GM23248 (cell line): ENCODE data around the gene UST. TPM values are rescaled to one million over a fixed set of nuclear protein-coding genes. Genes with fewer than 3 reads are reported as not detected.

ENCODE experiments used
- DNase-seq: peaks from one replicate; pipeline ENCODE4 v3.0.0-alpha.2; 2015
- H2AFZ ChIP-seq: fragments of 200-600 bp; sonication (generic); 2 replicates; pipeline ENCODE4 v1.6.1; 2016; ENCODE audit warnings: antibody characterized with exemption
- H3F3A ChIP-seq: fragments of 200-600 bp; sonication (generic); 2 replicates; pipeline ENCODE4 v1.6.1; 2016; ENCODE audit warnings: mild to moderate bottlenecking, antibody characterized with exemption, mixed run types; ENCODE audit not compliant: insufficient read depth
- H3K27ac ChIP-seq: fragments of 200-600 bp; sonication (generic); 2 replicates; pipeline ENCODE4 v1.5.1; 2016; ENCODE audit warnings: mild to moderate bottlenecking
- H3K27me3 ChIP-seq: fragments of 200-600 bp; sonication (generic); replicated peaks from 2 replicates; pipeline ENCODE4 v1.6.1; 2016; ENCODE audit warnings: mild to moderate bottlenecking; ENCODE audit not compliant: insufficient read depth
- H3K36me3 ChIP-seq: fragments of 200-600 bp; sonication (generic); 2 replicates; pipeline ENCODE4 v1.6.1; 2016; ENCODE audit warnings: low read depth, mild to moderate bottlenecking
- H3K4me1 ChIP-seq: fragments of 200-600 bp; sonication (generic); 2 replicates; pipeline ENCODE4 v1.6.1; 2016; ENCODE audit warnings: mild to moderate bottlenecking; ENCODE audit not compliant: insufficient read depth
- H3K4me2 ChIP-seq: fragments of 200-600 bp; sonication (generic); one replicate; pipeline ENCODE4 v1.6.1; 2016; ENCODE audit warnings: mild to moderate bottlenecking; ENCODE audit not compliant: unreplicated experiment
- H3K4me3 ChIP-seq: fragments of 200-600 bp; sonication (generic); 2 replicates; pipeline ENCODE4 v1.5.1; 2016; ENCODE audit warnings: mild to moderate bottlenecking
- H3K79me2 ChIP-seq: fragments of 200-600 bp; sonication (generic); 2 replicates; pipeline ENCODE4 v1.6.1; 2016; ENCODE audit warnings: mild to moderate bottlenecking; ENCODE audit not compliant: insufficient read depth
- H3K9ac ChIP-seq: fragments of 200-600 bp; sonication (generic); 2 replicates; pipeline ENCODE4 v1.6.1; 2016; ENCODE audit warnings: mild to moderate bottlenecking
- H3K9me2 ChIP-seq: fragments of 200-600 bp; sonication (generic); 2 replicates; pipeline ENCODE4 v1.6.1; 2016; ENCODE audit warnings: mixed run types, mild to moderate bottlenecking, moderate library complexity; ENCODE audit not compliant: insufficient read depth
- H3K9me3 ChIP-seq: fragments of 200-600 bp; sonication (generic); one replicate; pipeline ENCODE4 v1.6.1; 2017; ENCODE audit warnings: low read depth
- H4K20me1 ChIP-seq: fragments of 200-600 bp; sonication (generic); 2 replicates; pipeline ENCODE4 v1.6.0; 2016; ENCODE audit not compliant: insufficient read depth
- EZH2 ChIP-seq: fragments of 200-600 bp; sonication (generic); IDR thresholded peaks from 2 replicates; pipeline ENCODE4 v1.6.1; 2018; ENCODE audit warnings: antibody characterized with exemption, mild to moderate bottlenecking; ENCODE audit not compliant: insufficient read depth, poor library complexity, severe bottlenecking
- EZH2phosphoT487 ChIP-seq: fragments of 200-600 bp; sonication (generic); IDR thresholded peaks from 2 replicates; pipeline ENCODE4 v1.6.1; 2018; ENCODE audit warnings: antibody characterized with exemption, moderate library complexity, mild to moderate bottlenecking, low read depth; ENCODE audit not compliant: insufficient read depth
- WGBS, 2 experiments: methylation state at CpG; one replicate each; pipeline ENCODE4 v1.1.6; 2015 to 2017; ENCODE audit warnings: low lambda C conversion rate in 2 of 2, low coverage in 1 of 2; ENCODE audit errors: missing lambda C conversion rate in 2 of 2; 5-methylcytosine and 5-hydroxymethylcytosine counted together
- in situ Hi-C: fragments of 300-500 bp; cut with MboI; formaldehyde crosslinking; loops from 2 replicates; pipeline ENCODE4 v1.15.0; 2020
- polyA plus RNA-seq: library from polyadenylated mRNA; unstranded; fragments of >200 nt; fragmentation: Nextera tagmentation; extraction: Ambion mirVana; gene quantifications from 2 replicates; pipeline ENCODE4 v1.2.1, GENCODE V29; 2016
- total RNA-seq: library from RNA; depleted of rRNA; stranded (reverse); fragments of >200 nt; shearing (Covaris generic); gene quantifications from 2 replicates; pipeline ENCODE4 v1.2.3, GENCODE V29; 2014

Gene UST
- total and polyA plus RNA-seq, 2 experiments from 2014 or later: 10.1 to 23.3 TPM

- Histone ChIP-seq H3K27ac (no peak overlapping the region), H3K79me2 (peaks cover 38% of the 10 kb centered on the region), H3K36me3 (no peaks in the 10 kb centered on the region), H3K4me1 (peaks cover 14% of the 10 kb centered on the region), H3K4me3 (no peak overlapping the region), H3K9me2 (no peaks in the 10 kb centered on the region), H3K4me2 (no peak overlapping the region), H3K27me3 (no peaks in the 10 kb centered on the region), H4K20me1 (no peaks in the 10 kb centered on the region), H3K9ac (no peak overlapping the region), H3K9me3 (no peaks in the 10 kb centered on the region), H3F3A (peaks cover 15% of the 10 kb centered on the region), H2AFZ (no peak overlapping the region)
- DNase-seq: no peak
- 83 to 84% methylated on average over 9 of the region's 9 CpGs for WGBS, 2 experiments
- TF ChIP-seq EZH2 (no peak), EZH2phosphoT487 (no peak)
- in situ Hi-C loops: no loop called here
These were observed 134.9 kb downstream of the UST start for GRCh38 chr6:148881593-148882311.

DNA sequence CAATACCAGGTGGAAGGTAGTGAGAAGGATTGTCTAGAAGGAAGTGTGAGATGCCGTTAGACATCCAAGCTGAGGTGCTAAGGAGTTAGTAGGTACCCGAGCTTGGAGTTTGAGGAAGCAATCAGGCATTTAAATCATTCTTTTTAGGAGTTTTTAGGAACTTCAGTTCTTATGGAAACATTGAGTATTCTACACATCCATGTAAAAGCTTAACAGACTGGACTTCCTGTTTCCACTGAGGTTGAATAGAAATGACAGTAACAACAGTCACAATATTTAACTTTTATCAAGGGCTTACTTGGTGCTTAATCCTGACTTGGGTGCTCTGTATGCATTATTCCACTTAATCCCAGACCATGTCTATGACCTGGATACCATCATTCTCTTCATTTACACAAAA, 136.4 kb downstream of the UST start:
- 72 to 84% methylated on average over 2 of the region's 2 CpGs for WGBS, 2 experiments
- Histone ChIP-seq H3K79me2 (peaks cover 38% of the 10 kb centered on the region), H3K27me3 (no peaks in the 10 kb centered on the region), H3K9ac (no peak overlapping the region), H3K4me2 (no peak overlapping the region), H3F3A (peaks cover 18% of the 10 kb centered on the region), H4K20me1 (no peaks in the 10 kb centered on the region), H3K4me1 (peaks cover 28% of the 10 kb centered on the region), H2AFZ (no peak overlapping the region), H3K9me2 (no peaks in the 10 kb centered on the region), H3K27ac (no peak overlapping the region), H3K9me3 (no peaks in the 10 kb centered on the region), H3K4me3 (no peak overlapping the region), H3K36me3 (no peaks in the 10 kb centered on the region)
- no peak for TF ChIP-seq EZH2
- no peak for TF ChIP-seq EZH2phosphoT487
- DNase-seq: no peak
- in situ Hi-C loops: no loop called here

DNA sequence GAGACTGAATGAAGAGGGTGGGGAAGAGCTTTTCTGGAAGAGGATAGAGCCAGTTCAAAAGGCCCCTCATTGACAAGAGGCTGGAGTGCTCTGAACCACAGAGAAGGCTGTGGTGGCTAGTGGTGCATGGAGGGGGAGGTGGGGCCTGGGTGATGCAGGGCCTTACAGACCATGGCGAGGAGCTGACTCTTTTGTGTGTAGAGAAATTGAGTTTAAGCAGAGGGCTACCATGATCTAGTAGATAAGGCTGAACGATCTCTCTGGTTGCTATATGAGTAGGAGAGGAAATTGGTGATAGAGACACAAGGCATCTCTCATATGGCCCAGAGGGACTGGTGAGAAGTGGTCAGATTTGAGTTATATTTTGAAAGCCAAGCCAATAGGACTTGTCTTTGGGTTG, 137.6 kb downstream of the UST start:
- no peak overlapping the region for H3K4me3 ChIP-seq
- DNase-seq: no peak
- no peak overlapping the region for H3K9ac ChIP-seq
- no peaks in the 10 kb centered on the region for H3K9me2 ChIP-seq
- 85 to 94% methylated on average over 2 of the region's 2 CpGs for WGBS, 2 experiments
- H3K9me3 ChIP-seq: no peaks in the 10 kb centered on the region
- in situ Hi-C loops: no loop called here
- no peak overlapping the region for H3K4me2 ChIP-seq
- H2AFZ ChIP-seq: no peak overlapping the region
- TF ChIP-seq EZH2 (no peak), EZH2phosphoT487 (no peak)
- peaks cover 39% of the 10 kb centered on the region for H3K4me1 ChIP-seq
- H3K27me3 ChIP-seq: no peaks in the 10 kb centered on the region
- no peak overlapping the region for H3K27ac ChIP-seq
- H3K36me3 ChIP-seq: no peaks in the 10 kb centered on the region
- H3F3A ChIP-seq: peaks cover 18% of the 10 kb centered on the region
- H4K20me1 ChIP-seq: no peaks in the 10 kb centered on the region
- peaks cover 38% of the 10 kb centered on the region for H3K79me2 ChIP-seq

- Histone ChIP-seq H3K9ac (no peak overlapping the region), H3K27me3 (no peaks in the 10 kb centered on the region), H3K4me3 (no peak overlapping the region), H4K20me1 (no peaks in the 10 kb centered on the region), H2AFZ (no peak overlapping the region), H3F3A (peaks cover 18% of the 10 kb centered on the region), H3K79me2 (peaks cover 34% of the 10 kb centered on the region), H3K9me2 (no peaks in the 10 kb centered on the region), H3K36me3 (no peaks in the 10 kb centered on the region), H3K4me2 (peak overlapping the region; percentile 21), H3K27ac (peak overlapping the region; percentile 30), H3K4me1 (peaks cover 48% of the 10 kb centered on the region), H3K9me3 (no peaks in the 10 kb centered on the region)
- WGBS, 2 experiments: 46 to 47% methylated on average over 6 of the region's 6 CpGs
- peak; percentile 79 for DNase-seq
- TF ChIP-seq EZH2phosphoT487: no peak
- TF ChIP-seq EZH2: no peak
- in situ Hi-C loops: no loop called here
These were observed 138.5 kb downstream of the UST start for GRCh38 chr6:148885136-148885865.
